ENCODE measurements around the gene BEND6. TPM values are rescaled to one million over a fixed set of nuclear protein-coding genes. Genes with fewer than 3 reads are reported as not detected.

BEND6 gene
- total and polyA plus RNA-seq, 2 of the 8 experiments (the other 6 are each of a cell fraction or from before 2014, with no cell fraction given), result 0.71 to 2.1 TPM

DNA sequence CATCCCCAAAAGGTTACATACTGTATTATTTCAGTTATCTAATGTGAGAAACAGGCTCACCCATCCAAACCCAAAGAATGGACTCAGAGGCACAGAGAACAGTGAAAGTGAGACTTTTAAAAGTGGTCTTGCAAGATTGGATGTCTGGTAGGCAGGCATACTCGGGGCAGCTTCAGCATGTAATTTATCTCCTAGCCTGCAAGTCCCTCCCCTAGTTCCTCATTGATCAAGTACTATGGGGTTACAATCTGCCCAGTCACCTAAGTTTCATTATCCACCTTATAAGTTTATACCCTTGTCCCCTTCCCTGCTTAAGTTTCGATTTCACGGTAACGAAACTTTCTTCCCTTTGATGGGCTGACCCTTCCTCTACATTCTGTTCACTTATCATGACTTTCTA is 114.3 kb downstream of the BEND6 start (continued):
- TF ChIP-seq CHD1 (IDR thresholded peaks at IDR 0.05; ENCODE audit: low read depth, low read length) (no peak), HDAC2 (IDR thresholded peaks at IDR 0.05; ENCODE audit: borderline replicate concordance in 1 of 2, low read depth in 2 of 2, low read length in 2 of 2) (no peak), SP4 (IDR thresholded peaks at IDR 0.05; ENCODE audit: low read length) (no peak), KDM1A (IDR thresholded peaks at IDR 0.05; ENCODE audit: borderline replicate concordance, low read length) (no peak), BCL11A (IDR thresholded peaks at IDR 0.05; ENCODE audit: low read depth in 2 of 2, low read length in 2 of 2) (no peak)
